GM12872 (cell line): ENCODE results near the gene SHROOM3.

Experiments used
- TF ChIP-seq, protein P1 (sequence below): IDR thresholded peaks from 3 replicates; pipeline ENCODE4 v1.5.1; 2011; ENCODE audit warnings: low read depth, mild to moderate bottlenecking, low read length, moderate library complexity; ENCODE audit not compliant: insufficient read depth

The SHROOM3 gene

DNA sequence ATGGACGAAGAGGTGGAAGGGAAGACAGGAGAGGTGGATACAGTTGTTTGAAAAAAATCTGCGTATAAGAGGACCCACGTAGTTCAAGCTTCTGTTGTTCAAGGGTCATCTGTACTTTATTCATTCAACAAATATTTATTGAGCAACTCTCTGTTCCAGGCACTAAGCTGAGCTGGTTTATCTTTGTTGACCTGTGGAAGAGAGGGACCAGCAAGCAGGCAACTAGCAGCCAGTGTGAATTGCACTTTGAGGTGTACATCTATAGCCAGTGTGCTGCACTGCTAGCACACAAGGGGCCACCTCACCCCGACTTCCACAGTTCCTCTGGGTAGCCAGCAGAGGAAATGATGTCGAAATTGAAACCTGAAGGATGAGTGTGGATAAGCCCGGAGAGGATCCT is 271.6 kb downstream of the SHROOM3 start:
- TF ChIP-seq, protein P1, sequence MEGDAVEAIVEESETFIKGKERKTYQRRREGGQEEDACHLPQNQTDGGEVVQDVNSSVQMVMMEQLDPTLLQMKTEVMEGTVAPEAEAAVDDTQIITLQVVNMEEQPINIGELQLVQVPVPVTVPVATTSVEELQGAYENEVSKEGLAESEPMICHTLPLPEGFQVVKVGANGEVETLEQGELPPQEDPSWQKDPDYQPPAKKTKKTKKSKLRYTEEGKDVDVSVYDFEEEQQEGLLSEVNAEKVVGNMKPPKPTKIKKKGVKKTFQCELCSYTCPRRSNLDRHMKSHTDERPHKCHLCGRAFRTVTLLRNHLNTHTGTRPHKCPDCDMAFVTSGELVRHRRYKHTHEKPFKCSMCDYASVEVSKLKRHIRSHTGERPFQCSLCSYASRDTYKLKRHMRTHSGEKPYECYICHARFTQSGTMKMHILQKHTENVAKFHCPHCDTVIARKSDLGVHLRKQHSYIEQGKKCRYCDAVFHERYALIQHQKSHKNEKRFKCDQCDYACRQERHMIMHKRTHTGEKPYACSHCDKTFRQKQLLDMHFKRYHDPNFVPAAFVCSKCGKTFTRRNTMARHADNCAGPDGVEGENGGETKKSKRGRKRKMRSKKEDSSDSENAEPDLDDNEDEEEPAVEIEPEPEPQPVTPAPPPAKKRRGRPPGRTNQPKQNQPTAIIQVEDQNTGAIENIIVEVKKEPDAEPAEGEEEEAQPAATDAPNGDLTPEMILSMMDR: no peak

DNA sequence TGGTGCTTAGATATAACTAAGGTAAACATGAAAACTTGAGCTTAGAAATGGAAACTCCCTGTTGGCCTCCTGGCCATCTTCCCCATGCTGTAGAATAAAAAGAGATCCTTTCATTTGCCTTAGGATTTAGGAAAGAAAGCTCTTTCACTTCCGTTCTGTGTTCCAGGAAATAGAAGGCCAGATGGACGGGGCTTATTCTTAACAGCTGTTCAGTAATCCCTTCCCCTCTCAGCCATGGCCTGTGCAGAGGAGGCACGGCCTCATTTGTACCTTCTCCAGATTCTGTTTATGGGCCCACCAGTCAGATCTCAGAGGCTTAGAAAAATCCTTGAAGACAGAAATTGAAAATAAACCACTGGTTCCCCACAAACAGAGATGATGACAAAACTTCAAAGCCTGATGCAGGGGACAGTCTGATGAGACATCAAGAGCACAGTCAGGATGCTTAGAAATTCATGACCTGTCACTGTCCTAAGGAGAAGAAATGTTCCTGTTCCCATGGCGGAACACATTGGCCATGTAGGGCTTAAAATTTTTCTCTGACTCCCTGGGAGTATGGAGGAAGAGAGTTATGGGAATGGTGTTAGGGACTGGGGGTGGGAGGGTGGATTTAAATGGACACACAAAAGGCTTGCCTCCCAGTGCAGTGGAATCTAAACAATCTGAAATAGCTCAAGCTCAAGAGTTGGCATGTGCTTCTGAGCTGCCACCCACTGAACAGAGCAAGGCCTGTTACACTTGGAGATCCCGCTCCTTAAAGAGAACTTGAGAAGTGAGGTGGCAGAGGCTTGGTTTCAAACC is 274.1 kb downstream of the SHROOM3 start:
- TF ChIP-seq, protein P1: no peak

DNA sequence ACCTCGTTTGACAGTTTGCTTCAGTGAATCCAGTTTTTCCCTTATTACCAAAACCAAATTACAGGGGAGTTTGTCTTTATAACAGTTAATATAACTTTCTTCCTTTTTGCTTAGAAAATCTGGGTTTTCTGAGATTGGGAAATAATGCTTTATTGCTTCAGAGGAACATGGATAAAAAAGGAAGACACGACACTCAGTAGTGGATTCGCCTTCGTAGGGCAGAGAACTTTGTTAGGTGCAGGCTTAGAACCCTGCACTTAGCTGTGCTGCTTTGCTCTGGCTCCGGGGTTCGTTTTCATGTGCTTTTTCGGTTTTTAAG is 274.7 kb downstream of the SHROOM3 start:
- TF ChIP-seq, protein P1: no peak

DNA sequence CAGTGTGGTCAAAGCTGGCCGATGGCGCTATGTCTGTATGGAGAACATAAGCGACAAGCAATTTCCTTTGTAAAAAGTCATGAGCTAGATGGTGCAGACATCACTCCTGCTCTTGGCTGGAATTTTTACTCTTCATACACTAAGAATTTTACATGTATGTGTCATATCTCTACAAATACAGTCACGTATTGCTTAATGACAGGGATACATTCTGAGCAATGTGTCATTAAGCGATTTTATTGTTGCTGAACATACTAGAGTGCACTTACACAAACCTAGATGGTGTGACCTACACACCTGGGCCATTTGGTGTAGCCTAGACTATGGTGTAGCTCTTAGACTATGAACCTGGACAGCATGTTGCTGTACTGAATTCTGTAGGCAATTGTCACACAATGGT is 277.5 kb downstream of the SHROOM3 start:
- TF ChIP-seq, protein P1: no peak

DNA sequence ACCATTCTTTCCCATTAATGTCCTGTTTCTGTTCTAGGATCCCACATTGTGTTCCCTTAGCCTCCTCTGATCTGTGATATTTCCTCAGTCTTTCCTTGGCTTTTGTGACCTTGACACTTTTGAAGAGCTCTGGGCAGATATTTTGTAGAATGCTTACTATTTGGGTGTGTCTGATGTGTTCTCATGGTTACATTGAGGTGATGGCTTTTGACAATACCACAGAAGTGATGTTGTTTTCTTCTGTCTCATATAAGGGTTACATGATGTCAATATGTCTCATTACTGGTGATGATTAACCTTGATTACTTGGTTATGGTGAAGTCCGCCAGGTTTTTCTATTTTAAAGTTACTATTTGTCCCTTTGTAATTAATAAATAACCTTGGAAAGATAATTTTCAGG is 279.2 kb downstream of the SHROOM3 start:
- TF ChIP-seq, protein P1: no peak

DNA sequence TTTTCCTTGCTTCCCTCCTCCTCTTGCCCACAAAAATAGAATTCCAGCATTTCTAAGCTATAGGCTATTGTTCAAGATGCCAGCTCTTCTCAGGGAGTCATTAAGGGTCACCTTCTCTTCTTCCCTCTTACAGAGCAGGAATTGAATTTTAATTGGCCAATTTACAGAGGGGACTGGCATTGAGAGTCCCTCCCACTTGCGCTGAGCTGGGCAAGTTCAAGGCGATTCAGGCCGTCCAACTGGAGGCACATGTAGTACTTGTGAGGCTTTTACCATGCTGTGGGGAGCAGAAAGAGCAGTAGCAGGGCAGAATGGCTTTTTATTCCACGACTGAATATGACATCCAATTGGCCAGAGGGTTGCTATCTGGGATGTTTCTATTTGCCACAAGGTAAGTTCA is 281.0 kb downstream of the SHROOM3 start:
- TF ChIP-seq, protein P1: no peak

DNA sequence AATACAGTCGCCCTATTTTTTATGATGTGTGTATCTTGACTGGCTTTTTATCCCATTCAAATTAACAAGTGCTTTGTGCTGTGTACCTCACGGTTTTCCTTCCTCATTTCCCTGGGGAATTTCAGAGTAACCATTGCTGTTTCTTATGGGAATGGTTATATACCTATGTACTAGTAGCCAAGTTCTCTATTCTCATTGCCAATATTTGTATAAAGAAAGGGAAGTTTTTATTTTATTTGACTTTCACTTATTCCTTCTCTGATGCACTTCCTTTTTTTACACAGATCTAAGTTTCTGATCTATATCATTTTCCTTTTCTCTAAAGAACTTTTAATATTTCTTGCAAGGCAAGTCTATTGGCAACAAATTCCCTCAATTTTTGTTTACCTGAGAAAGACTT is 281.6 kb downstream of the SHROOM3 start:
- TF ChIP-seq, protein P1: no peak
